Measurements from ENCODE around the gene EIF4EBP2.

DNA sequence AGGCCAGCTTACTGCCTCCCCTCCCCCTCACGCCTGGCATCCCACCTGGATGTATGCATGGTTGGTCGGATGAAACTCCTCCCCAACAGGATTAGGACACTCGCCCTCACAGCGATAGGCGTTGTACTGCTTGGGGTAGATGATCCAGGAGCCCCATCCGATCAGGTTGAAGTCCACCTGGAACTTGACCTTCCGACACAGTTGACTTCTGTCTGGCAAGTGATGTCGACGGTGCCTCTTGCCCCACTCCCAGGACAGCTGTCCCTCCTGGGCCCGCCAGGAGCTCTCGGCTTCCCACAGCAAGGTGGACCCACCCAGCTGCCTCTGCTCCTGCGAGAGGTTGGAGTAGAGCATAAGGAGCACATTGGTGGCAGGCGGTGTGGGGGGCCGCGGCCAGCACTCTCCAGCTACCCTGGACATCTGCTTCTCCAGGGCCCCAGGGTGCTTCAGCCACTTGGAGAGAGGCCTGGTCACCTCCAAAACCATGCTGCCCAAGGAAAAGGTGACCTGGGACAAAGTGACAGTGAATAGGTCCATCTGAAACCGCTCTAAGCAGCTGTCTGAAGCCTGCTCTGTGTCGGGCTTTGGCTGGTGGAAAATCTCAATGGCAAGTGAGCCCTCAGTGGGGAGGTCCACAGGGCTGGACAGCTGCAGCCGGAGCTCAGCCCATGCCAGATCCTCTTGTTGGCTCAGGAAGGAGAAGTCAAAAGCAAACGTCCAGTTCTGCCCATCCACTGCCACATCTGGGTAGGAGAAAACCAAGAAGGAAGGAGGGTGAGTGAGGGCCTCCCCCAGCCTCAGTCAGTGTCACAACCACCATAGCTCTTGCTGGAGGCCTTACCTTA lies 31.5 kb downstream of the EIF4EBP2 start:
- TF ChIP-seq, protein P1, sequence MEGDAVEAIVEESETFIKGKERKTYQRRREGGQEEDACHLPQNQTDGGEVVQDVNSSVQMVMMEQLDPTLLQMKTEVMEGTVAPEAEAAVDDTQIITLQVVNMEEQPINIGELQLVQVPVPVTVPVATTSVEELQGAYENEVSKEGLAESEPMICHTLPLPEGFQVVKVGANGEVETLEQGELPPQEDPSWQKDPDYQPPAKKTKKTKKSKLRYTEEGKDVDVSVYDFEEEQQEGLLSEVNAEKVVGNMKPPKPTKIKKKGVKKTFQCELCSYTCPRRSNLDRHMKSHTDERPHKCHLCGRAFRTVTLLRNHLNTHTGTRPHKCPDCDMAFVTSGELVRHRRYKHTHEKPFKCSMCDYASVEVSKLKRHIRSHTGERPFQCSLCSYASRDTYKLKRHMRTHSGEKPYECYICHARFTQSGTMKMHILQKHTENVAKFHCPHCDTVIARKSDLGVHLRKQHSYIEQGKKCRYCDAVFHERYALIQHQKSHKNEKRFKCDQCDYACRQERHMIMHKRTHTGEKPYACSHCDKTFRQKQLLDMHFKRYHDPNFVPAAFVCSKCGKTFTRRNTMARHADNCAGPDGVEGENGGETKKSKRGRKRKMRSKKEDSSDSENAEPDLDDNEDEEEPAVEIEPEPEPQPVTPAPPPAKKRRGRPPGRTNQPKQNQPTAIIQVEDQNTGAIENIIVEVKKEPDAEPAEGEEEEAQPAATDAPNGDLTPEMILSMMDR (IDR thresholded peaks at IDR 0.05): no peak
- TF ChIP-seq POLR2A (IDR thresholded peaks at IDR 0.05): no peak

Measured in adrenal gland (tissue), 5 donors.